Body of pancreas (tissue), 4 donors: ENCODE data around the gene OTP.

ENCODE experiments used
- POLR2A ChIP-seq, 3 donors: fragments of 450-650 bp; IDR thresholded peaks; one replicate each; pipeline ENCODE4 v1.6.1; 2016; ENCODE audit warnings: antibody characterized with exemption in 3 of 3, mild to moderate bottlenecking in 2 of 3
- TF ChIP-seq, protein P1 (sequence below), 7 experiments: fragments of 450-650 bp in 4 of 7; fragments of 200-600 bp in 3 of 7; sonication (generic) in 3 of 7; IDR thresholded peaks; one replicate each; pipeline ENCODE4 v1.5.1; 2016 to 2019; ENCODE audit warnings: antibody characterized with exemption in 7 of 7

GRCh38 chr5:77633709-77634108, 4.8 kb downstream of the OTP start:
- TF ChIP-seq, protein P1, sequence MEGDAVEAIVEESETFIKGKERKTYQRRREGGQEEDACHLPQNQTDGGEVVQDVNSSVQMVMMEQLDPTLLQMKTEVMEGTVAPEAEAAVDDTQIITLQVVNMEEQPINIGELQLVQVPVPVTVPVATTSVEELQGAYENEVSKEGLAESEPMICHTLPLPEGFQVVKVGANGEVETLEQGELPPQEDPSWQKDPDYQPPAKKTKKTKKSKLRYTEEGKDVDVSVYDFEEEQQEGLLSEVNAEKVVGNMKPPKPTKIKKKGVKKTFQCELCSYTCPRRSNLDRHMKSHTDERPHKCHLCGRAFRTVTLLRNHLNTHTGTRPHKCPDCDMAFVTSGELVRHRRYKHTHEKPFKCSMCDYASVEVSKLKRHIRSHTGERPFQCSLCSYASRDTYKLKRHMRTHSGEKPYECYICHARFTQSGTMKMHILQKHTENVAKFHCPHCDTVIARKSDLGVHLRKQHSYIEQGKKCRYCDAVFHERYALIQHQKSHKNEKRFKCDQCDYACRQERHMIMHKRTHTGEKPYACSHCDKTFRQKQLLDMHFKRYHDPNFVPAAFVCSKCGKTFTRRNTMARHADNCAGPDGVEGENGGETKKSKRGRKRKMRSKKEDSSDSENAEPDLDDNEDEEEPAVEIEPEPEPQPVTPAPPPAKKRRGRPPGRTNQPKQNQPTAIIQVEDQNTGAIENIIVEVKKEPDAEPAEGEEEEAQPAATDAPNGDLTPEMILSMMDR (IDR thresholded peaks at IDR 0.05): no peak
- TF ChIP-seq POLR2A (IDR thresholded peaks at IDR 0.05): no peak
